ES-I3 (cell line): ENCODE measurements around the gene ASB10.

Experiments used
- H3K36me3 ChIP-seq: 2 replicates; pipeline ENCODE4 v1.6.1; 2013; ENCODE audit warnings: mild to moderate bottlenecking, low read length, control low read depth, moderate library complexity; ENCODE audit not compliant: insufficient read depth
- H3K4me1 ChIP-seq: 2 replicates; pipeline ENCODE4 v1.6.1; 2013; ENCODE audit warnings: mild to moderate bottlenecking, control low read depth, low read length; ENCODE audit not compliant: insufficient read depth
- H3K9ac ChIP-seq: 2 replicates; pipeline ENCODE4 v1.6.1; 2013; ENCODE audit warnings: low read depth, mild to moderate bottlenecking, low read length, moderate library complexity
- H3K9me3 ChIP-seq: 2 replicates; pipeline ENCODE4 v1.6.1; 2013; ENCODE audit warnings: mild to moderate bottlenecking, low read length, moderate library complexity; ENCODE audit not compliant: control insufficient read depth, insufficient read depth

ASB10 gene

DNA sequence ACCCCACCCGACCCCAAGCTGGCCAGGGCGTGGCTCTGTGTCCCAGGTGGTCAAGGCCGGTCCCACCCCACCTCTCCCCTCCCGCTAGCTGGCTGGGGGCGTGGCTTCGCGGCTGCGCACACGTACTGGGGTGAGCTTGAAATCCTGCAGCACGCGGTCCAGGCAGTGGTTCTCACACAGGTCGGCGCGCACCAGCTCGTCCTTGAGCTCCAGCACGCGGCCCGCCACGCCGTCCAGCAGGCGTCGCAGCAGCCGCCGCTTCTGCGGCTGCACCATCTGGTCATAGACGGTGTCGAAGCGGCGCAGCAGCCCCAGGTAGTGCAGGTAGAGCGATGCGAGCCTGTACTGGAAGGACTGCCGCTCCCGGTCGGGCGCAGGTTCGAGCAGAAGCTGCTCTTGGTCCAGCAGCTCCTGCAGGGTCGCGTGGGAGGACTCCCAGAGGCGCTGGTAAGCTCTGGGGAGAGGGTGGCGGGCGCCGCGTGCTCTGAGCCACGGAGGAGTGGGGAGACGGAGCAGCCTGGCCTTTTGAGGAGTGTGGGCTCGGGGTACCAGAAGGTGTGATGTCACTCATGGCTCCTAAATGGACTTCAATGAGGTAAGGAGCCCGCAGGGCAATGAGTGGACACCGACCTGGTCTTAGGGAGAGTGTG lies 17.5 kb upstream of the ASB10 start:
- no peaks in the 10 kb centered on the region for H3K9me3 ChIP-seq
- no peaks in the 10 kb centered on the region for H3K36me3 ChIP-seq
- no peaks in the 10 kb centered on the region; the same call in 1 of the 2 replicates for H3K4me1 ChIP-seq
- no peak overlapping the region for H3K9ac ChIP-seq

- no peaks in the 10 kb centered on the region; the same call in 1 of the 2 replicates for H3K4me1 ChIP-seq
- no peak overlapping the region for H3K9ac ChIP-seq
- H3K9me3 ChIP-seq = no peaks in the 10 kb centered on the region
- H3K36me3 ChIP-seq = no peaks in the 10 kb centered on the region
Observed at GRCh38 chr7:151202836-151203235, 15.8 kb upstream of the ASB10 start.

- H3K36me3 ChIP-seq = no peaks in the 10 kb centered on the region
Observed at GRCh38 chr7:151201751-151202150, 14.7 kb upstream of the ASB10 start.

DNA sequence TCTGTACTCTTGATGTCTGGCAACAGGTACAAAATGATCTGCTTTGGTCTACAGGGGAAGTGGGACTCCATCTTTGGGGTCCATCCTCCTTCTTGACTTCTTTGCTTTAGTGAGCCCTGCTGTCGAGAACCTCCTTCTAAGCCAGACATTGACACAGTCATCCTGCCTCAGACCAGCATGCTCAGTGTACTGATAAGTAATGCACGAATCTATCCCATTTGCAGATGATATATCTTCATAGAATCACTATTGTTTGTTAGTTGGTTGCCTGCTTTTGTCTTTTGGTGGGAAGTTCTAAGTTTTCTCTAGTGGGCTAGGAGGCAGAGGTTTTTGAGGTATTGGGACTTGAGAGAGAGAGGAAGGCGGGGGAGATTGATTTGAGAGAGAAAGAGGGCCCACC lies 14.3 kb upstream of the ASB10 start:
- no peak overlapping the region for H3K9ac ChIP-seq
- no peaks in the 10 kb centered on the region for H3K9me3 ChIP-seq
- H3K4me1 ChIP-seq = no peaks in the 10 kb centered on the region; the same call in 1 of the 2 replicates
- H3K36me3 ChIP-seq = no peaks in the 10 kb centered on the region

More at GRCh38 chr7:151201751-151202150, 14.7 kb upstream of the ASB10 start:
- no peaks in the 10 kb centered on the region; the same call in 1 of the 2 replicates for H3K4me1 ChIP-seq
- no peaks in the 10 kb centered on the region for H3K9me3 ChIP-seq
- no peak overlapping the region for H3K9ac ChIP-seq

- H3K9me3 ChIP-seq = no peaks in the 10 kb centered on the region
- no peaks in the 10 kb centered on the region; the same call in 1 of the 2 replicates for H3K4me1 ChIP-seq
- no peaks in the 10 kb centered on the region for H3K36me3 ChIP-seq
- no peak overlapping the region for H3K9ac ChIP-seq
Observed at GRCh38 chr7:151198945-151199848, 12.1 kb upstream of the ASB10 start.

DNA sequence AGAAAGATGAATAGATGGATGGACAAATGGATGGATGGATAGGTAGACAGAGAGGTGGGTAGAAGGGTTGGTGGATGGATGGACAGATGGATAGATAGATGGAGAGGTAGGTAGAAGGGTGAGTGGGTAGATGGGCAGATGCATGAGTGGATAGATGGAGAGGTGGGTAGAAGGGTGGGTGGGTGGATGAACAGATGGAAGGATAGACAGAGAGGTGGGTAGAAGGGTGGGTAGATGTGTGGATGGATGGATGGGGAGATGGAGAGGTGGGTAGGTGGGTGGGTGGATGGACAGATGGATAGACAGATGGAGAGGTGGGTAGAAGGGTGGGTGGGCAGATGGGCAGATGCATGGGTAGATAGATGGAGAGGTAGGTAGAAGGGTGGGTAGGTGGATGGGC lies 10.9 kb upstream of the ASB10 start:
- H3K9me3 ChIP-seq = no peaks in the 10 kb centered on the region
- no peaks in the 10 kb centered on the region; the same call in 1 of the 2 replicates for H3K4me1 ChIP-seq
- H3K9ac ChIP-seq = no peak overlapping the region
- no peaks in the 10 kb centered on the region for H3K36me3 ChIP-seq

GRCh38 chr7:151195616-151196450 lies 8.8 kb upstream of the ASB10 start:
- Histone ChIP-seq H3K9me3 (no peaks in the 10 kb centered on the region), H3K4me1 (no peaks in the 10 kb centered on the region; the same call in 1 of the 2 replicates), H3K36me3 (no peaks in the 10 kb centered on the region), H3K9ac (no peak overlapping the region)

GRCh38 chr7:151194188-151194587 lies 7.1 kb upstream of the ASB10 start:
- Histone ChIP-seq H3K9ac (no peak overlapping the region), H3K36me3 (no peaks in the 10 kb centered on the region), H3K4me1 (no peaks in the 10 kb centered on the region), H3K9me3 (no peaks in the 10 kb centered on the region)

GRCh38 chr7:151193203-151193978 lies 6.3 kb upstream of the ASB10 start:
- no peak overlapping the region for H3K9ac ChIP-seq
- H3K9me3 ChIP-seq = no peaks in the 10 kb centered on the region
- no peaks in the 10 kb centered on the region for H3K4me1 ChIP-seq
- no peaks in the 10 kb centered on the region for H3K36me3 ChIP-seq

- Histone ChIP-seq H3K9ac (no peak overlapping the region), H3K36me3 (no peaks in the 10 kb centered on the region), H3K9me3 (no peaks in the 10 kb centered on the region), H3K4me1 (no peaks in the 10 kb centered on the region)
Observed at GRCh38 chr7:151192002-151192539, 5.0 kb upstream of the ASB10 start.

DNA sequence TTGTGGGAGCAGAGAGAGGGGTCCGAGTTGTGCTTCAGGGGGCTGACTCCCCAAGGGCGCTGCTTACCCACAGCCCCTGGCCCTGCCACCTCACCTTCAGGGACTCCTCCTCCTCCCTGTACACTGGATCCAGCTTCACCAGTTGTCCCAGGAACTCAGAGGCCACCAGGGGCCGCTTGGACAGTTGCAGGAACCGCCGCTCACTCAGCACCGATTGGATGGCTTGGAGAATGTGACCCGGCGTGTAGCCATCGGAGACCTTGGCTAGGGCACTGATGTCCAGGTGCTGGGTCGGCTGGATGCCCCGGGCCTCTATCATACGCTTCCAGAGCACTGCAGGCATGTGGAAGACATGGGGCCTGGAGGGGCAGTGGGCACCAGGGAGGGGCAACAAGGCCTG lies 4.5 kb upstream of the ASB10 start:
- Histone ChIP-seq H3K9ac (no peak overlapping the region), H3K4me1 (no peaks in the 10 kb centered on the region), H3K9me3 (no peaks in the 10 kb centered on the region), H3K36me3 (no peaks in the 10 kb centered on the region)

DNA sequence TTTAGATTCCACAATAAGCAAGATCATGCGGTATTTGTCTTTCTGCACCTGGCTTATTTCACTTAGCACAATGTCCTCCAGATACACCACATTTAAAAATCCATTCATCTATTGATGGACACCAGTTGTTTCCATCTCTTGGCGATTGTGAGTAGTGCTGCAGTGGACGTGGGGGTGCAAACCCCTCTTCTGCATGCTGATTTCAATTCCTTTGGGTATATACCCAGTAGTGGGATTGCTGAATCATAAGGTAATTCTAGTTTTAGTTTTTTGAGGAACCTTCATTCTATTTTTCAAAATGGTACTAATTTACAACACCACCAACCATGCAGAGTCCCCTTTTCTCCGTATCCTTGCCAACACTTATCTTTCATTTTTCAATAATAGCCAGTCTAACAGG lies 2.0 kb upstream of the ASB10 start:
- Histone ChIP-seq H3K9me3 (peaks cover 3% of the 10 kb centered on the region; the same call in 1 of the 2 replicates), H3K4me1 (no peaks in the 10 kb centered on the region), H3K36me3 (no peaks in the 10 kb centered on the region), H3K9ac (no peak overlapping the region)

DNA sequence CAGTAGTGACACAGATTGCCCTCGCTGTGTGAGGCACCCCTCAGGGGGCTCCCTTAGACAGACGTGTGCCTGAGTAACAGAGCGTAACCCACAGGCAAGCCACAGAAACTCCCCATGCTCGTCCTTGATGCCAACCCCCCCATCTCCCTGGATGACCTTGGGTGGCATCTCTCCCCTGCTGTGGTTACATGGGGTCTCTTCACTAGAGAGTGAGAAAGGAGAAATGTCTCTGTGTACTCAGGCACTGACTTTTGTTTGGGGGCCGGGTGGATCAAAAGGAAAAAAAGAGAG lies 1.1 kb upstream of the ASB10 start:
- Histone ChIP-seq H3K4me1 (no peaks in the 10 kb centered on the region), H3K9me3 (peaks cover 3% of the 10 kb centered on the region; the same call in 1 of the 2 replicates), H3K9ac (no peak overlapping the region), H3K36me3 (no peaks in the 10 kb centered on the region)
